G401.6 (cell line): ENCODE data around the gene HS3ST6.
"Not testable (repeated sequence)": the region's sequence is repeated elsewhere in the genome, so short reads cannot be mapped to it uniquely, and the experiment has no call there.

Experiments used
- FAIRE-seq: peaks from 2 replicates; lab custom pipeline; 2012; peaks lifted over from hg19 to GRCh38; lab: Jason Lieb, UNC

The HS3ST6 gene

GRCh38 chr16:1907226-1907860 lies 10.9 kb downstream of the HS3ST6 start:
- FAIRE-seq: no peak

GRCh38 chr16:1906846-1907165 lies 11.4 kb downstream of the HS3ST6 start:
- no peak for FAIRE-seq

GRCh38 chr16:1906055-1906845 lies 12.0 kb downstream of the HS3ST6 start:
- no peak for FAIRE-seq

- FAIRE-seq: no peak
Measured at GRCh38 chr16:1903845-1904840, 14.1 kb downstream of the HS3ST6 start.

- no peak for FAIRE-seq
Measured at GRCh38 chr16:1903220-1903574, 15.0 kb downstream of the HS3ST6 start.

GRCh38 chr16:1902547-1903219 lies 15.5 kb downstream of the HS3ST6 start:
- no peak for FAIRE-seq

GRCh38 chr16:1900452-1900774 lies 17.8 kb downstream of the HS3ST6 start:
- FAIRE-seq: no peak

GRCh38 chr16:1899641-1900451 lies 18.4 kb downstream of the HS3ST6 start:
- no peak for FAIRE-seq

GRCh38 chr16:1897692-1898091 lies 20.5 kb downstream of the HS3ST6 start:
- FAIRE-seq: not testable (repeated sequence)

- FAIRE-seq: no peak
Measured at GRCh38 chr16:1895949-1896675, 22.1 kb downstream of the HS3ST6 start.

GRCh38 chr16:1895068-1895467 lies 23.1 kb downstream of the HS3ST6 start:
- no peak for FAIRE-seq

GRCh38 chr16:1890708-1891050 lies 27.5 kb downstream of the HS3ST6 start:
- no peak for FAIRE-seq

GRCh38 chr16:1890024-1890707 lies 28.0 kb downstream of the HS3ST6 start:
- no peak for FAIRE-seq

GRCh38 chr16:1887711-1888354 lies 30.4 kb downstream of the HS3ST6 start:
- FAIRE-seq: no peak

- no peak for FAIRE-seq
Measured at GRCh38 chr16:1884889-1885288, 33.3 kb downstream of the HS3ST6 start.

- FAIRE-seq: no peak
Measured at GRCh38 chr16:1884155-1884760, 34.0 kb downstream of the HS3ST6 start.

GRCh38 chr16:1881172-1881571 lies 37.0 kb downstream of the HS3ST6 start:
- not testable (repeated sequence) for FAIRE-seq

GRCh38 chr16:1879477-1879876 lies 38.7 kb downstream of the HS3ST6 start:
- FAIRE-seq: peak; percentile 33

- no peak for FAIRE-seq
Measured at GRCh38 chr16:1878256-1878655, 40.0 kb downstream of the HS3ST6 start.
